Midbrain (tissue), 1 donor: ENCODE data around the gene HOXB5.

Experiments
- DNase-seq: peaks from one replicate; lab custom pipeline; 2025; lab: John Stamatoyannopoulos, UW

Gene HOXB5

DNA sequence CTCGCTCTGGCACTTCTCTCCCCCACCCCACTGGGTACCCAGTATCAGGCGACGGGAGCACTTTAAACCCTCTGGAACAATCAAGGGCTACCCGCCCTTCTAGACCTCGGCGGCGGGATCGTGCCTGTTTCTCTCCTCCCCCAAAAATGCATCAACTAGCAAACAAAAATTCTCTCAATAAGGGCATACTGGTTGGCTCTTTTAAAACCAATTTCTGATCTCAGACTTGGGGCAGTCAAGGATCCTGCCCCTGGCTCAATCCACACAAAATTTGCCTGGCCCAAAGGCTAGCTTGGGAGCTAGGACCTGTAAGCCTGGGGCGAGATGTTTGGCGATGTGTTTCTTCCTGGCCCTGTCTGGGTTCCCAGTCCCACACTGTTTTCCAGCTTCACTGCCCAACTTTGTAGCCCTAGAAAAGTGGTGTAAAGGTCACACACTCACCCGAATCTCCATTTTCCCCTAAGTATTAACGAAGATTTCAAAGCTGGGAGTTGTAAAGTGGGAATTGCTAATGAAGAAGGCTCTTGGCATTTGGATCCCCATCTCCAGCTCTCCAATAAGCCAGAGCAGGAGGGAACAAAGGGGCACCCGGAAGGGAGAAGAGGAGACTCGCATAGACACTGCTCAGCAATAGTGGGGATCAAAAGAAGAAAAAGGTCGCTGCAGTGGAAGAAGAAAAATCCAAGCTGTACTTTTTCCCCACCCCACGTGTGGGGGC is 34.3 kb downstream of the HOXB5 start:
- DNase-seq, result no peak

GRCh38 chr17:48558831-48559121 is 34.8 kb downstream of the HOXB5 start:
- DNase-seq, result no peak

DNA sequence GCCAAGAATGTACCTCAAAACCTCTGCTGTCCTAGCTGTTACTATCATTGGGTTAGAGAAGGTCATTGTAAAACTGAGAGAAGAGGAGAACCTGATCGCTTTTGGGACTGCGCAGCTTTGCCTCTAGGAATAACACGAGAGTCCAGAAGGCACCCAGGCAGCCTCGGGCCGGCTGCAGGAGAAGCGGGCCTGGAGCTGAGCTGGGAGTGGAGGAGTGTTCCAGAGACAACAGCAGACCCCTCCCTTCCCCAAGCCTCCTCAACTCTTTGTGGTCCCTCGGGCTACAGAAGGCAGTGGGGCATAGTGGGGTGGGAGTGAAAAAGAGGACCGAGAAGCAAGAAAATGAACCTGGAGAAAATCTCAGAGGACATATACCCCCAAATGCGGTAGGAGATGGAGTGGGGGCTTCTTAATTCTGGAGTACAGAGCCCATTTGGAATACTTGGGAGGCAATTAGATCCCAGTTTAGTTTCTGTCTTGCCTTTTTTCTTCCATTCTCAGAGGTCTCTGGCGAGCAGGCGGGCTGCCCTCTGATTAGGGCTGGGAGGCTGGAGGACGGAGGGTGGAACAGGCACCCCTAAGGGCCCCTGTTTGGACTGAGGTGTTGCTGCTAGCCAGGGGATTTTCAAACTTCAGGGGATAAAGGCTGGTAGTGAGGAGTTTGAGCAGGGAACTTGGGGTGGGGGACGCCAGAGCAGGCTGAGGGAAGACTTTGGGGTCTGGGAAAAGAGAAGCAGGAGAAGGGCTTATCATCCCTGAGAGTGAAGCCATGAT is 35.3 kb downstream of the HOXB5 start:
- DNase-seq, result no peak

DNA sequence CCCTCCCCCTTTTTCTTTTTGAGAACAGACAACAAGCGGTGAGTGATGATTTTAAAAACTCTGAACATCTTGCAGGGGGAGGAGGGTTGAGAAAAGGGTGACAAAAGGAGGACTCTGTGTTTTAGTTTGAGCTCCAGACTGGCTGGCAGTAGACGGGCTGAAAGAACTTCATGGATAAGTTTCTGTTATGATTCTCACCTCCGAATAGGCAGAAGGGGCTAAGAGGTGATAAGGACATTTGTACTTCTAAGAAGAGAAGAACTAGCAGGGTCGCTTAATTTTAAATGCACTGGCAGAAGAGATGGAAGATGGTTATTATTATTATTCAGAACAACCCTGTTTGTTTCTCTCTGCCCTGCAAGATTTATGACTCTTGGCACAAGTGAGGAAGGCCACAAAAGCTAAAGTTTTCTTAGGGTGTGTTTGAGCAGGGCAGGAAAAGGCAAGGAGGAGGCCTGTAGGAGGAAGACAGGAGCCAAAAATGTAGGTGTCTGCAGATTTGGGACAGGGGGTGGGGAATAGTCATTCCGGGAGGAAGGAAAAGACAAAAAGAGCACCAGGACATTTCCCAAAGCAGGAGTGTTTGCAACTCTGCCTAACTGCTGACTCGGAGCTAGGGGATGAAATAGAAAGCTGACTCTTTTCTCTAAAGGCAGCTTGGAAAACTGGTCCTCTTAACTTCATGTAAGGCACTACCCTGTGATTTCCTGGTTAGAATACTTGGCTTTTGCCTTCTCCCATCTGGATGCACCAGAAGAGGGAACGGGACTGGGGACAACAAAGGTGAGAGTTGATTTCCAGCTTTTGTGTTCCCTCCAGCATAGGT is 36.8 kb downstream of the HOXB5 start:
- no peak for DNase-seq

DNA sequence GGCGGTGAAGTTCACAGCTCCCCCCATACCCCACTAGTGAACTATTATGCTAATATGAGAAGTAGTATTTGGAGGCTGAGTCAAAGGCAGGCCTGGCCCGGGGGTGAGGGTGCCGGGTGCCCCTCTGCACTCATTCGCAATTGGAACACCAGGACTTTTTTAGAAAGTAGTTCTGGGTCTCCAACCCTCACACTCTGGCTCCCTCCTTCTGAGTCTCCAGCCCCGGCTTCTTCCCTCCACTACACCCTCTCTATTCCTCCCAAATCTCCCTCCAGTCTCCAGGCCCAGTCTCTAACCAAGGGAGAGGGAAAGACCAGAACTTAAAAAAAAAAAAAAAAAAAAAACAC is 37.4 kb downstream of the HOXB5 start:
- DNase-seq, result no peak

- DNase-seq, result no peak
Observed at GRCh38 chr17:48555258-48556228, 38.0 kb downstream of the HOXB5 start.

DNA sequence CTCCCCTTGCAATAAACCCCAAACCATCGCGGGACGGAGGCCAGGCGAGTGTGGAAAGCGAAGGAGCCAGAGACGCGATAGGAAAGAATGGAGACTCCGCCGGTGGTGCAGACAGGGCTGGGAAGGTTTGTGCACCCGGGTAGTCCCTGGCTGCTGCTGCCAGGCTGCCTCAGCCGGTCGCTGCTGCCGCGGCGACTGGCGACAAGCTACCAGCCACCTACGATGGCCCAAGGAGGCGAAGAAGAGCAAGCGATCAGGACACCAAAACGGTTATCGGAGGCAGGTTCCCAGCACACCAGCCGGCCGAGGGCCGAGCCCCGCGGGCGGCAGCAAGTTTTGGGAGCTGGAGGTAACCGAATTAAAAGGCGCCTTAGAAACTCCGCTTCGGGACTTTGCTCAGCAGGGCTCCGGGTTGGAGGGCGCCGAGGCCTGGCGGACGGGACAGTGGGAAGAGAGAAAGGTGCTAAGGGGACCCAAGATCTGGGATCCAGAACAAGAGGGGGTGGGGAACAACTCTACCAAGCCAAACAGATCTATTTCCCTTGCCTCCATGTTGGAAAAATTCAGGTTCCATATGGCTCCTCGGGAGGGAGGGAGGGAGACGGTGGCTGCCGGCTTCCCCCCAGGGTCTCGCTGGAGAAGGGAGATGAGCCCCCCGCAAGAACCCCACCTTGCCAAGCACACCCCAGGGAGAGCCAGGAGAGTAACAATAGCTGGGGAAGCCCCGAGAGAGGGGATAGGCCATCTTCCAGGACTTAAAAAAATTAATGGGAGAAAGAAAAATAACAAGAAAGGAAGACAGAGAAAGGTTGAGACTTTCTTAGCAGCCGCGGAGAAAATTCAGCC is 38.9 kb downstream of the HOXB5 start:
- no peak for DNase-seq

DNA sequence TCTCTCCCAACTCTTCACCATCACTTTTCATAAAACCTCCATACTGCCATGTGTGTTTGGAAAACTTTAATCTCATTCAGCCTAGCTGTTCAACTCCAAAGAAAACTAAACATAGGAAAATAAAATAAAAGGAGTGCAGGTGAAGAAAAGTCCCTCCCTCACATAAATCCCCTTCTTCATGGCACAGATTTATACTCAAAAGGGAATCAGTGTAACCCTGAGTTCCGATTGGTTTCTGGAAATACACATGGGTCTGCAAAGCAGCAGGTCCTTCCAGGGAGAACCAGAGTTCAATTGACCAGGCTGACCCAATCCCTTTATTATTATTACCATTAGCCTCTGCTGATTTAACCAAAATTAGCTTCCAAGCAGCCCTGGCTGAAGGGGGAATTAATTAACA is 39.8 kb downstream of the HOXB5 start:
- no peak for DNase-seq

DNA sequence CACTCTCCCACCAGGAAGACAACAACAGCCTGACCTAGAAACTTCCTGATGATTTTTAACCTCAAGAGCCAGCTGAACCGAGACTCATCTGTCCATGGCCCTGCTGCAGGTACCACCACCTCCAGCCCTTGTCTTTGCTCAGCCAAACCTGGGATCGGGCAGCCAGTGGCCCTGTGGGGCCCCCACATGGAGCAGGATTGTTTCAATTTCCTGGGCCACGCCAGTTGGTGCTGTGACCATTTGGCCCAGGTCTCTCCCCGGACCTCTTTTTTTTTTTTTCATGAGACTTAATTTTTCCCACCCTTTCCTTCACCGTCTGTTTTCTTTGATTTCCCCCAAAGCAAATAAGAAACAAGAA is 40.4 kb downstream of the HOXB5 start:
- DNase-seq, result no peak

- no peak for DNase-seq
Observed at GRCh38 chr17:48552466-48553189, 41.0 kb downstream of the HOXB5 start.

- DNase-seq, result no peak
Observed at GRCh38 chr17:48551596-48552465, 41.7 kb downstream of the HOXB5 start.

GRCh38 chr17:48551214-48551555 is 42.4 kb downstream of the HOXB5 start:
- DNase-seq, result no peak

DNA sequence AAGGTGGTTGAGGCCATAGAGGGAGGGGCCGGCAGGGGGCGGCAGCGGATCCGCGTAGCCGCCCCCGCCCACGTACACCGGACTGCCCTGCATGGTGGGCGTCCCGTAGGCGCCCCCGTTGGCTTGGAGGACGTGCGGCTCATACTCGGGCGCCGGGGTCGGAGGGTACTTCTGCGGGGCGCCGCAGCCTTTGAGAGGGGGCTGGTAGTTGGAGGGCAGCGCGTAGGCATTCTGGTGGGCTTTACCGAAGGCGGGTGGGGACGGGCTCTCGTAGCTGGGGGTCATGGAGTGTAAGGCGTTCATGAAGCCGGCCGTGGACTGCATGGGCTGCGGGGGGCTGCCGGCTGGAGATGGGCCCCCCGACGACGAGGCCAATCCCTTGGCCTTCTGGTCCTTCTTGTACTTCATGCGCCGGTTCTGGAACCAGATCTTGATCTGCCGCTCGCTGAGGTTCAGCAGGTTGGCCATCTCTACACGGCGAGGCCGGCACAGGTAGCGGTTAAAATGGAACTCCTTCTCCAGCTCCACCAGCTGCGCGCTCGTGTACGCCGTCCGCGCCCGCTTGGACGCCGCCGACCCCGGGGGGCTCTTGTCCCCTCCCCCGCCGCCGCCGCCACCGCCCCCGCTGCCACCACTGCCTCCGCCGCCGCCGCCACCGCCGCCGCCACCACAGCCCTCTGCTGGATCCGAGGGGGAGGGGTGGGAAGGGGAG is 42.9 kb downstream of the HOXB5 start:
- DNase-seq, result no peak

DNA sequence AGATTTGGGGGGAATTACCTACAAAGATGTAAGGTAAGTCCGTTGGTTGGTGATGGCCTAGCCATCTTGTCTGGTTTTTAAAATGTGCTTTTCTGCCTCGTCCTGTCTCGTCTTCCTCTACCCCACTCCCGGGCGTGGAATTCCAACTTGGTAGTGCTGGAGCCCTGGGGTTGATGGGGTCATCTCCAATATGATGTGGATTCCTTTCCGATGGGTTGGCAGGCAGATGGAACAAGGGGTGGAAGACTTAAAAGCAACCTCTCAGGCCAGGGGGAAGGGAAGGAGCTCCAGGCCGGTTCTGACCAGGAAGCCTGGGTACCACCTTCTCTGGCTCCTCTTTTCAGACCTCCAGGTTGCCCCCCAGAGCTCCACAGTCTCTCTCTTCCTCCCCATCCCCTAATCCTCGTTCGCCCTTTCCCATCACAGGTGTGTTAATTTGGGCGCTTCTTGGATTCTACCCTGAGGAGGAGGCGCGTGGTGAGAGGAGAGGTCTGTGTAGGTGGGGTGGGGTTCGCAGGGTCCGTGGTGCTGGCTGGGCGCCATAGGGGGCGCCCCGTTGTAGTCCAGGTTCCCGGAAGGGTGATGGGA is 43.6 kb downstream of the HOXB5 start:
- DNase-seq, result no peak

GRCh38 chr17:48549281-48549630 is 44.3 kb downstream of the HOXB5 start:
- DNase-seq, result no peak

DNA sequence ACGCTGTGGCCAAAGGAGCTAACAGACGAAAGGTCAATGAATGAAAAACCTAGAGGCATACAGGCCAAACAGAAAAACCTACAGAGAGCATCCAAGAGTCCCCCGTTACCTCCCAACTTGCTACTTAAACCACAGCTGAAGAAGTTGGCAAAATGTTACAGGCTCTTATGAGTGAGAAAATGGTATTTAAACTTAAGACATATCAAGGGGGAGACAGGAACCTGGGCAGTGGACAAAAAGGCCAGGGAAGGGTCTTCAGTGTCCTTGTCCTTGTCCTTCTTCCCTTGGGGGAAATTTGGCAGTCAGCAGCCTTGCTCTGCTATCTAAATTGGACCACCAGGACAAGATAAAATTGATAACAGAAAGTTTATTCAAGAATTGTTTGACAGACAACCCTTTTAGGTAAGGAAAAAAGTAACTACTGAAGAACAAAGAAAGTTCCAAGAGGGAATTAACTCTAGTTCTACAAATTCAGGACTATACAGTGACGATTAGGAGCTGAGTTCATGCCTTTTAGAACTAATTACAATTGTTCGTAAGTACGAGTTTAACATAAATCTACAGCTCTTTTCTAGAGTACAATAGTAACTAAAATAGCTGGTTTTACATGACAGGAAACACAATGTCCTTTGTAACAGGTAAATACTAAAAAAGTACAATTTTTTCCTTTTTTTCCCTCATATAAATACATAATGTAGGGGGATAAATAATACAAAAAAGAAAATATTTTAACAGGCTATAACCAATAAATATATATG is 44.9 kb downstream of the HOXB5 start:
- DNase-seq, result no peak

DNA sequence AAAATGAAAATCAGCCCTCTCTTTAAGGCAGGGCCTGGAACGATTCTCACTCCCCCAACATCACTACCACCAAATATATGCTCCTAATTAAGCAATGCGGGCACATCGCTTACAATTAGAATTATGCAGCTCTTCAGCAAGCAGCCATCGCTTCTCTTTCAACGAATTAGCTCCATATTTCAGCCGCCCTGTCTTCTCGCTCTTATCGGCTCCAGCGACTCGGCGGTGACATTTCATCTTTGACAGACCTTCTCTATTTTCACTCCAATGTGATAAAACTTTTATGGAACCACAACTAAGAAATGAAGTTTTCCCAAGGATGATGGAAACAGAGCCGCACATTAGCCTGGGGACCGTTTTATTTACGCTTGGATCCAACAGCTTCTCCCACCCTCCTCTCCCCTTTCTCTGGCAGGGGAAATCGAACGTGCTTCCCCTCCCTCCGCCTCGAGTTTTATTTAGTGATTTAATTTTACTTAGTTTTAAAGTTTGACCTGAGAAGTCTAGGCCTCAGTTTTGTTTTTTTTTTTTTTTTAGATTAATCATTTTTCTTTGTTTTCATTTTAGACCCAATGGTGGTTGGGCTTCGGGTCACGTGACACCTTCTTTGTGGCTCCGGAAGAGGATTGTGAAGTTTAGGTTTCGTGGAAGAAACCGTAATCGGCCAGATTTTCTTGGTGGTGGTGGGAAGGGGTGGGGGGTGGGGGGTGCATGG is 45.6 kb downstream of the HOXB5 start:
- DNase-seq, result no peak
